Parathyroid adenoma (tissue), 2 donors: ENCODE results near the gene KRT31.

Source experiments
- H2AFZ ChIP-seq: fragments of 300-600 bp; sonication (generic); one replicate; pipeline ENCODE4 v1.7.0; 2017; ENCODE audit warnings: antibody characterized with exemption, mild to moderate bottlenecking
- H3K27ac ChIP-seq: fragments of 300-600 bp; sonication (generic); one replicate; pipeline ENCODE4 v1.7.0; 2017
- H3K27me3 ChIP-seq: fragments of 300-600 bp; sonication (generic); one replicate; pipeline ENCODE4 v1.7.0; 2017; ENCODE audit warnings: low read length; ENCODE audit not compliant: control insufficient read depth, insufficient read depth
- H3K36me3 ChIP-seq: fragments of 300-600 bp; sonication (generic); one replicate; pipeline ENCODE4 v1.7.0; 2017; ENCODE audit warnings: low read length; ENCODE audit not compliant: control insufficient read depth, insufficient read depth
- H3K4me1 ChIP-seq: fragments of 300-600 bp; sonication (generic); one replicate; pipeline ENCODE4 v1.7.0; 2017; ENCODE audit warnings: control low read depth
- H3K4me2 ChIP-seq: fragments of 300-600 bp; sonication (generic); one replicate; pipeline ENCODE4 v1.7.0; 2017; ENCODE audit warnings: low read length
- H3K4me3 ChIP-seq: fragments of 300-600 bp; sonication (generic); one replicate; pipeline ENCODE4 v1.7.0; 2017; ENCODE audit warnings: low read depth, low read length
- H3K79me2 ChIP-seq: fragments of 300-600 bp; sonication (generic); one replicate; pipeline ENCODE4 v1.7.0; 2017; ENCODE audit warnings: control low read depth
- H3K9ac ChIP-seq: fragments of 300-600 bp; sonication (generic); one replicate; pipeline ENCODE4 v1.7.0; 2017; ENCODE audit warnings: mild to moderate bottlenecking
- H3K9me3 ChIP-seq: fragments of 300-600 bp; sonication (generic); one replicate; pipeline ENCODE4 v1.7.0; 2017; ENCODE audit warnings: low read length; ENCODE audit not compliant: control insufficient read depth
- CTCF ChIP-seq: fragments of 300-600 bp; sonication (generic); IDR thresholded peaks from one replicate; pipeline ENCODE4 v1.7.0; 2017; ENCODE audit warnings: antibody characterized with exemption, mild to moderate bottlenecking
- donor health status: primary hyperparathyroidism.

Gene KRT31

GRCh38 chr17:41363881-41364280, 33.5 kb downstream of the KRT31 start:
- H2AFZ ChIP-seq: no peak overlapping the region
- TF ChIP-seq CTCF: no peak
- H3K27ac ChIP-seq: no peak overlapping the region
- H3K27me3 ChIP-seq: no peaks in the 10 kb centered on the region
- H3K36me3 ChIP-seq: no peaks in the 10 kb centered on the region
- no peaks in the 10 kb centered on the region for H3K4me1 ChIP-seq
- H3K9me3 ChIP-seq: no peaks in the 10 kb centered on the region
- no peaks in the 10 kb centered on the region for H3K79me2 ChIP-seq
- no peak overlapping the region for H3K9ac ChIP-seq
- no peak overlapping the region for H3K4me2 ChIP-seq
- no peak overlapping the region for H3K4me3 ChIP-seq

GRCh38 chr17:41360296-41360995, 37.0 kb downstream of the KRT31 start:
- no peak for TF ChIP-seq CTCF
- Histone ChIP-seq H3K4me1 (no peaks in the 10 kb centered on the region), H3K79me2 (no peaks in the 10 kb centered on the region), H3K9ac (no peak overlapping the region), H3K9me3 (no peaks in the 10 kb centered on the region), H3K4me3 (no peak overlapping the region), H3K4me2 (no peak overlapping the region), H2AFZ (no peak overlapping the region), H3K27me3 (no peaks in the 10 kb centered on the region), H3K36me3 (no peaks in the 10 kb centered on the region), H3K27ac (no peak overlapping the region)

- Histone ChIP-seq H3K4me1 (no peaks in the 10 kb centered on the region), H3K9ac (no peak overlapping the region), H3K36me3 (no peaks in the 10 kb centered on the region), H3K27me3 (no peaks in the 10 kb centered on the region), H3K4me2 (no peak overlapping the region), H2AFZ (no peak overlapping the region), H3K27ac (no peak overlapping the region), H3K4me3 (no peak overlapping the region), H3K9me3 (no peaks in the 10 kb centered on the region), H3K79me2 (no peaks in the 10 kb centered on the region)
- TF ChIP-seq CTCF: no peak
Measured at GRCh38 chr17:41354536-41354935, 42.9 kb downstream of the KRT31 start.

GRCh38 chr17:41352597-41353366, 44.6 kb downstream of the KRT31 start:
- Histone ChIP-seq H3K9me3 (no peaks in the 10 kb centered on the region), H3K4me3 (no peak overlapping the region), H3K36me3 (no peaks in the 10 kb centered on the region), H2AFZ (no peak overlapping the region), H3K79me2 (no peaks in the 10 kb centered on the region), H3K27ac (no peak overlapping the region), H3K27me3 (no peaks in the 10 kb centered on the region), H3K4me2 (no peak overlapping the region), H3K9ac (no peak overlapping the region), H3K4me1 (no peaks in the 10 kb centered on the region)
- TF ChIP-seq CTCF: no peak
